DMS114 treated with DMSO at 0.1 percent for 48 hours (cell line): Measurements from ENCODE around the gene SDCBP2.
"Not testable (repeated sequence)": the region's sequence is repeated elsewhere in the genome, so short reads cannot be mapped to it uniquely, and the experiment has no call there.

Source experiments
- DNase-seq: peaks from one replicate; lab custom pipeline; 2025; ENCODE audit not compliant: unreplicated experiment; lab: John Stamatoyannopoulos, UW

The SDCBP2 gene

GRCh38 chr20:1360094-1360846, 31.3 kb upstream of the SDCBP2 start:
- no peak for DNase-seq

- no peak for DNase-seq
Observed at GRCh38 chr20:1357921-1358671, 29.2 kb upstream of the SDCBP2 start.

- DNase-seq, result no peak
Observed at GRCh38 chr20:1353956-1354355, 25.0 kb upstream of the SDCBP2 start.

GRCh38 chr20:1346315-1346969, 17.5 kb upstream of the SDCBP2 start:
- DNase-seq, result no peak

- no peak for DNase-seq
Observed at GRCh38 chr20:1345756-1346093, 16.8 kb upstream of the SDCBP2 start.

- DNase-seq, result no peak
Observed at GRCh38 chr20:1345030-1345755, 16.3 kb upstream of the SDCBP2 start.

GRCh38 chr20:1343446-1344124, 14.6 kb upstream of the SDCBP2 start:
- DNase-seq, result not testable (repeated sequence)

- DNase-seq, result no peak
Observed at GRCh38 chr20:1341561-1342265, 12.8 kb upstream of the SDCBP2 start.

- no peak for DNase-seq
Observed at GRCh38 chr20:1338801-1339200, 9.9 kb upstream of the SDCBP2 start.

GRCh38 chr20:1338096-1338495, 9.2 kb upstream of the SDCBP2 start:
- no peak for DNase-seq

- DNase-seq, result no peak
Observed at GRCh38 chr20:1337441-1337840, 8.5 kb upstream of the SDCBP2 start.

- DNase-seq, result no peak
Observed at GRCh38 chr20:1336699-1337367, 7.9 kb upstream of the SDCBP2 start.

GRCh38 chr20:1335961-1336698, 7.2 kb upstream of the SDCBP2 start:
- DNase-seq, result no peak

- no peak for DNase-seq
Observed at GRCh38 chr20:1334761-1335160, 5.8 kb upstream of the SDCBP2 start.

- DNase-seq, result no peak
Observed at GRCh38 chr20:1334370-1334731, 5.4 kb upstream of the SDCBP2 start.

GRCh38 chr20:1333462-1334369, 4.8 kb upstream of the SDCBP2 start:
- DNase-seq, result no peak

GRCh38 chr20:1332749-1333300, 3.9 kb upstream of the SDCBP2 start:
- DNase-seq, result no peak
